Motor neuron (in vitro differentiated cells): ENCODE measurements around the gene DUSP19. TPM values are rescaled to one million over a fixed set of nuclear protein-coding genes. Genes with fewer than 3 reads are reported as not detected.

Source experiments
- ATAC-seq, 8 experiments: fragments of 200-7000 bp; cut with Tn5 transposase; replicated peaks in 6 of 8; 2 replicates each; pipeline ENCODE4 v1.8.0; 2021; ENCODE audit warnings: mild to moderate bottlenecking in 8 of 8, moderate library complexity in 8 of 8
- H3K27ac ChIP-seq, 2 donors: fragments of 250-450 bp; sonication (Bioruptor Pico); 2 replicates each; pipeline ENCODE4 v1.9.0; 2021; ENCODE audit warnings: antibody characterized with exemption in 2 of 2, mild to moderate bottlenecking in 2 of 2, moderate library complexity in 1 of 2
- H3K4me1 ChIP-seq, 2 donors: fragments of 250-450 bp; sonication (Bioruptor Pico); replicated peaks in 1 of 2; 2 replicates each; pipeline ENCODE4 v1.6.1; 2021; ENCODE audit warnings: antibody characterized with exemption in 2 of 2, mild to moderate bottlenecking in 2 of 2, moderate library complexity in 1 of 2
- H3K4me3 ChIP-seq, 5 donors: fragments of 250-450 bp; sonication (Bioruptor Pico); 2 replicates each; pipeline ENCODE4 v1.9.0; 2021; ENCODE audit warnings: antibody characterized with exemption in 5 of 5, mild to moderate bottlenecking in 5 of 5, moderate library complexity in 4 of 5
- WGBS, 10 experiments: fragments of 450-650 bp; shearing (Covaris generic); methylation state at CpG; one replicate each; pipeline ENCODE4 v1.0.0; 2022; 5-methylcytosine and 5-hydroxymethylcytosine counted together
- in situ Hi-C, 9 experiments: fragments of 400-800 bp; cut with MboI; loops; one replicate each; pipeline ENCODE4 v1.15.0; 2021; ENCODE audit warnings: low sequenced_read_pairs in 9 of 9, low pct_unique_long_range_greater_than_20kb in 2 of 9; ENCODE audit not compliant: unreplicated experiment in 9 of 9
- total RNA-seq, 8 experiments: library from RNA; unstranded; fragments of 300-600 nt; gene quantifications; 2 replicates each; pipeline versions ENCODE4 v1.2.3 to v1.2.4, GENCODE V29; 2022

DUSP19 gene
- total RNA-seq, 8 experiments from 2014 or later: 2.1 to 5.6 (median 3.5) TPM

DNA sequence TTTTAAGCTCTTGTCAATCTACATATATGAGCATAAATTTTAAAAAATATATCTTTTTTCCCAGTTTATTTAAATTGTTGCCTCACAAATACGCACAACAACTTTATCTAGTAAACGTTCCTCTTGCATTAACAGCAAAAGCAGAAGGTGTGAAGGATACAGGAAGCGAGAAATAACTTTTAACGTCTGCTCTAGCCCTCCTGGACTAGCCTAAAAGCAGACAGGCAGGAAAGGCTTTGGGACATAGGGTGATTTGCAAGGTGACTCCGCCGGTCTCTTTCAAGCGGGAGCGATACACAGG is 434 bp upstream of the DUSP19 start:
- WGBS, 10 experiments: 0 to 40% (median 13%) methylated on average over 1 to 8 of the region's 8 CpGs; no CpG with 5 or more reads in 1 of the 10 experiments
- ATAC-seq: peak in 7 of 8 experiments; percentile 48 to 86 (median 81)
- Histone ChIP-seq H3K27ac (peak overlapping the region; percentile 33), H3K4me3 (peak overlapping the region; percentile 42 to 77 (median 54)), H3K4me1 (peaks cover 0 to 11% of the 10 kb centered on the region in 2 donors)
- in situ Hi-C loops: no loop called here

DNA sequence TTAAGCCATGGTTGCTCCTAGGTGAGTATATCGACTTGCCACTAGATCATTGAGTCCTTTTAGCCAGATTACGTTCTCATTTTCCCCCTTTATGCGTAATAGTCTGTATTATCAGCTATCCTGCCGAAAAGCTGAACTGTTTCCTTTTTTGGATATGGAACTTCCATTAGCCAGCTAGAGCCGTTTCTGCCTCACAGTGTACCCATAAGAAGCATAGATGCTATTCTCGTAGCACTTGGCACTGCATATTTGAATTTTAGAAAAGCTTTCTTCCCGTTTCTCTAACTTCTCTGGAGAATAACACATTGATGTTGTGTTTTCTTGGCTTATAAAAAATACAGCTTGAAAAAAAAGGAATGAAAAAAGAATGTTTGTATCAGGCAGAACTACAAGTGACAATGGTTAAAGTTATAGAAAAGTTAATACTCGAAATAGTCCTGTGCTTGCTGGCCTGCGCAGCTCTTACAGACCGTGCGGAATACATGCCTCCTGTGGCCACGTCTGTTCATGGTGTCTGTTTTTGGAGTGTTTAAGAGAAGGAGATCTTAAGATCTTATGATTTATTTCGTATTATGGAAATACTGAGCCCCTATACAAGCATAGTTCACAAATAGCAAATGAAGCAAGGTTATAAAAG is 710 bp downstream of the DUSP19 start:
- Histone ChIP-seq H3K27ac (no peak overlapping the region), H3K4me3 (peak overlapping the region; percentile 42 to 77 (median 54)), H3K4me1 (peaks cover 0 to 11% of the 10 kb centered on the region in 2 donors)
- peak in 4 of 8 experiments; percentile 7 to 45 (median 18) for ATAC-seq
- WGBS, 10 experiments: 13 to 88% (median 52%) methylated on average over 7 to 13 of the region's 13 CpGs
- in situ Hi-C loops: no loop called here

DNA sequence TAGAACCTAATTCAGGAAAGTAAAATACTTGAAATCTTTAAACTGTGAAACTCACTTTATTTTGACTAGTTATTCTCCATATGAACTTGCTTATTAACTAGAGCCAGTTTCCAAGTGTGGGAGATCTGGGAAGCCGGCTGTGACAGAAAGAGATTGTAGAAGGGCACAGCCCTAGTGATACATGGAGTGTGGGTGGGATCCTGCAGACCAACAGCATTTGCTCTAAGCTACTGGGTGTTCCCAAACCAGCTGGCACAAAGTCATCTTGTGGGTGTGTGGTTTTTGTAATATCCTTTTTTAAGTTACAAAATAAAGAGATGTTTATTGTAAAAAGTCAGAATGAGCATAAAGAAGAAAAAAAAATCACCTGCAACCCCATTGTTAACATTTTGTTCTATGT is 3.4 kb downstream of the DUSP19 start:
- H3K4me1 ChIP-seq: peaks cover 0 to 11% of the 10 kb centered on the region in 2 donors
- ATAC-seq: peak in 2 of 8 experiments; percentile 23 to 51
- H3K4me3 ChIP-seq: no peak overlapping the region
- H3K27ac ChIP-seq: no peak overlapping the region
- in situ Hi-C loops: no loop called here
- 0 to 100% (median 38%) methylated on average over 1 of the region's 1 CpG; no CpG with 5 or more reads in 2 of the 10 experiments for WGBS, 10 experiments

DNA sequence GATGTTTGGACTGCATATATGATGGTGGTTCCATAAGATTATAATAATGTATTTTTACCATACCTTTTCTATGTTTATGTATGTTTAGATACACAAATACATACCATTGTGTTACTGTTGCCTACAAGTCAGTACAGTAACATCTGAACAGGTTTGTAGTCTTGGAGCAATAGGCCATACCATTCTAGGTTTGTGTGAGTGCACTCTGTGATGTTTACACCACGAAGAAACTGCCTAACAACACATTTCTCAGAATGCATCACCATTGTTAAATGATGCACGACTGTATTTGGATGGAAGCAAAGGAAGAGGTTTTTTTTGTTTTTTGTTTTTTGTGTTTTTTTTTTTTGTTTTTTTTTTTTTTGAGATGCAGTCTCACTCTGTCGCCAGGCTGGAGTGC is 9.5 kb downstream of the DUSP19 start:
- 8 to 100% (median 73%) methylated on average over 1 to 3 of the region's 3 CpGs; no CpG with 5 or more reads in 2 of the 10 experiments for WGBS, 10 experiments
- Histone ChIP-seq H3K4me1 (no peaks in the 10 kb centered on the region), H3K27ac (no peak overlapping the region), H3K4me3 (no peak overlapping the region)
- in situ Hi-C loops: no loop called here
- ATAC-seq: no peak

- H3K4me3 ChIP-seq: no peak overlapping the region
- H3K27ac ChIP-seq: no peak overlapping the region
- in situ Hi-C loops: no loop called here
- no peak for ATAC-seq
- H3K4me1 ChIP-seq: no peaks in the 10 kb centered on the region
- 80 to 100% (median 91%) methylated on average over 1 to 6 of the region's 6 CpGs for WGBS, 10 experiments
These were observed 10.8 kb downstream of the DUSP19 start for GRCh38 chr2:183089192-183089851.

- WGBS, 10 experiments: 55 to 100% (median 91%) methylated on average over 2 to 7 of the region's 7 CpGs; no CpG with 5 or more reads in 1 of the 10 experiments
- ATAC-seq: no peak
- in situ Hi-C loops: no loop called here
- Histone ChIP-seq H3K4me1 (no peaks in the 10 kb centered on the region), H3K4me3 (no peak overlapping the region), H3K27ac (no peak overlapping the region)
These were observed 12.9 kb downstream of the DUSP19 start for GRCh38 chr2:183091318-183091953.

GRCh38 chr2:183091954-183092345 is 13.4 kb downstream of the DUSP19 start:
- Histone ChIP-seq H3K4me1 (no peaks in the 10 kb centered on the region), H3K27ac (no peak overlapping the region), H3K4me3 (no peak overlapping the region)
- in situ Hi-C loops: no loop called here
- ATAC-seq: no peak
- WGBS, 10 experiments: 80 to 100% (median 100%) methylated on average over 1 to 2 of the region's 2 CpGs; no CpG with 5 or more reads in 5 of the 10 experiments

- no peaks in the 10 kb centered on the region for H3K4me1 ChIP-seq
- H3K27ac ChIP-seq: no peak overlapping the region
- ATAC-seq: peak in 2 of 8 experiments; percentile 57 to 61
- in situ Hi-C loops: no loop called here
- H3K4me3 ChIP-seq: no peak overlapping the region
- WGBS, 10 experiments: 0 to 92% (median 65%) methylated on average over 1 to 2 of the region's 2 CpGs; no CpG with 5 or more reads in 1 of the 10 experiments
These were observed 15.5 kb downstream of the DUSP19 start for GRCh38 chr2:183093857-183094657.

- in situ Hi-C loops: no loop called here
- peak in 3 of 8 experiments; percentile 86 to 99 (median 98) for ATAC-seq
- 0 to 86% (median 68%) methylated on average over 1 to 4 of the region's 4 CpGs; no CpG with 5 or more reads in 2 of the 10 experiments for WGBS, 10 experiments
- H3K4me3 ChIP-seq: no peak overlapping the region
- no peaks in the 10 kb centered on the region for H3K4me1 ChIP-seq
- no peak overlapping the region for H3K27ac ChIP-seq
These were observed 27.0 kb downstream of the DUSP19 start for GRCh38 chr2:183105402-183106134.

- H3K27ac ChIP-seq: no peak overlapping the region
- in situ Hi-C loops: no loop called here
- H3K4me3 ChIP-seq: no peak overlapping the region
- ATAC-seq: no peak
- WGBS, 10 experiments: 54 to 100% (median 78%) methylated on average over 1 to 3 of the region's 3 CpGs
- no peaks in the 10 kb centered on the region for H3K4me1 ChIP-seq
These were observed 34.0 kb downstream of the DUSP19 start for GRCh38 chr2:183112577-183112976.

DNA sequence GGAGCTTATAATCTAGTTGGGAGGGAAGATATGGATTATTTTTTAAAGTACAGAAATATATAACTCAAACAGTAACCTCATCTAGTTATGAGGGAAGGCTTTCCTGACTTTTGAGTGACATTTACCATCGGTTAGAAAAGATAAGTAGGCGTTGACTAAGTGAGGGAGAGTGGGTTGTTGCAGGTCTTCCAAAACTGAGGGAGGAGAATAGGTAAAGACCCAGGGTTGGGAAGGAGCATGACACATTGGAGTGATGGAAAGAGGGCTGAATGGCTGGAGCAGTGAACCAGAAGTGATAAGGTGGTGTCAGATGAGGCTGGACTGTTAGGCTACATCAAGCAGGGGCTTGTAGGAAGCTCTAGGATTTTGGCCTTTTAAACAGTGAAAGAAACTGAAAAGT is 35.1 kb downstream of the DUSP19 start:
- ATAC-seq: no peak
- WGBS, 10 experiments: 0 to 67% (median 49%) methylated on average over 1 to 2 of the region's 2 CpGs; no CpG with 5 or more reads in 4 of the 10 experiments
- Histone ChIP-seq H3K4me3 (no peak overlapping the region), H3K27ac (no peak overlapping the region), H3K4me1 (no peaks in the 10 kb centered on the region)
- in situ Hi-C loops: no loop called here

DNA sequence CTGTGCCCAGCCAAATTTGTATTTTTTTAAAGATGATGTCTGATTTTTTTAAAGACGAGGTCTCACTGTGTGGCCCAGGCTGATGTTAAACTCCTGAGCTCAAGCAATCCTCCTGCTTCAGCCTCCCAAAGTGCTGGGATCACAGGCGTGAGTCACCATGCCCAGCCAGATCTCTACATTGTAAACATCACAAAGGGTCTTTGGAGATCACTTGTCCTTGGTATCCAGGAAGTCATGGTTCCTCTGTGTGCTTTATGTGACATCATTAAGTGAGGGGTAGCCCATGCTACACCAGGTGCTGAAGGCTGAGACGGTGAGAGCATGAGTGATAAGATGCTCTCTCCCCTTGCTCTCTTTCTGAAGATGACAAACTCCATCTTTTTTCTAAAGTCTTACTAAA is 38.7 kb downstream of the DUSP19 start:
- Histone ChIP-seq H3K4me3 (no peak overlapping the region), H3K4me1 (no peaks in the 10 kb centered on the region), H3K27ac (no peak overlapping the region)
- no peak for ATAC-seq
- in situ Hi-C loops: no loop called here
- WGBS, 10 experiments: 40 to 90% (median 58%) methylated on average over 1 to 2 of the region's 3 CpGs; no CpG with 5 or more reads in 3 of the 10 experiments
